Keratinocyte (primary cell): ENCODE results near the gene SH3PXD2B. TPM values are rescaled to one million over a fixed set of nuclear protein-coding genes. Genes with fewer than 3 reads are reported as not detected.

ENCODE experiments used
- DNase-seq: peaks from one replicate; pipeline ENCODE4 v3.0.0-alpha.2; 2011; ENCODE audit warnings: low read depth, missing footprints, low spot score
- FAIRE-seq: peaks from 2 replicates; lab custom pipeline; 2011; peaks lifted over from hg19 to GRCh38; lab: Jason Lieb, UNC
- H2AFZ ChIP-seq: 2 replicates; pipeline ENCODE4 v1.6.0; 2012; ENCODE audit warnings: low read length, control low read depth, inconsistent platforms; ENCODE audit not compliant: control insufficient read depth
- H3K27ac ChIP-seq: 2 replicates; pipeline ENCODE4 v1.5.1; 2011; ENCODE audit warnings: low read length; ENCODE audit not compliant: control insufficient read depth, insufficient read depth
- H3K27me3 ChIP-seq: 3 replicates; pipeline ENCODE4 v1.6.0; 2011; ENCODE audit warnings: low read length; ENCODE audit not compliant: control insufficient read depth, insufficient read depth; ENCODE audit errors: extremely low read depth
- H3K36me3 ChIP-seq, 2 experiments: 2 replicates in 1 of 2; 3 replicates in 1 of 2; pipeline ENCODE4 v1.5.1; 2011; ENCODE audit warnings: low read length in 2 of 2, mild to moderate bottlenecking in 1 of 2; ENCODE audit not compliant: control insufficient read depth in 2 of 2, insufficient read depth in 2 of 2; ENCODE audit errors: extremely low read depth in 1 of 2
- H3K4me1 ChIP-seq: 3 replicates; pipeline ENCODE4 v1.5.1; 2011; ENCODE audit warnings: low read length; ENCODE audit not compliant: control insufficient read depth, insufficient read depth; ENCODE audit errors: extremely low read depth
- H3K4me2 ChIP-seq: 3 replicates; pipeline ENCODE4 v1.6.0; 2011; ENCODE audit warnings: low read depth, low read length; ENCODE audit not compliant: control insufficient read depth, insufficient read depth; ENCODE audit errors: extremely low read depth
- H3K4me3 ChIP-seq, 3 experiments: fragments of 200-600 bp in 1 of 3; sonication (generic) in 1 of 3; 2 replicates in 2 of 3; 3 replicates in 1 of 3; pipeline ENCODE4 v1.5.1; 2011 to 2016; ENCODE audit warnings: low read length in 3 of 3, mild to moderate bottlenecking in 3 of 3, control low read depth in 2 of 3, inconsistent platforms in 1 of 3, low read depth in 1 of 3, mixed read lengths in 1 of 3, mixed run types in 1 of 3, moderate library complexity in 1 of 3; ENCODE audit not compliant: control insufficient read depth in 2 of 3, insufficient read depth in 2 of 3; ENCODE audit errors: extremely low read depth in 1 of 3
- H3K79me2 ChIP-seq: 2 replicates; pipeline ENCODE4 v1.6.0; 2012; ENCODE audit warnings: low read length; ENCODE audit not compliant: control insufficient read depth, insufficient read depth
- H3K9ac ChIP-seq: 3 replicates; pipeline ENCODE4 v1.6.0; 2011; ENCODE audit warnings: low read length; ENCODE audit not compliant: control insufficient read depth, insufficient read depth; ENCODE audit errors: extremely low read depth
- H3K9me1 ChIP-seq: 3 replicates; pipeline ENCODE4 v1.6.0; 2011; ENCODE audit warnings: low read length; ENCODE audit not compliant: control insufficient read depth, insufficient read depth; ENCODE audit errors: extremely low read depth
- H3K9me3 ChIP-seq: 2 replicates; pipeline ENCODE4 v1.5.1; 2012; ENCODE audit warnings: low read depth, low read length; ENCODE audit not compliant: control insufficient read depth
- H4K20me1 ChIP-seq: 3 replicates; pipeline ENCODE4 v1.6.0; 2011; ENCODE audit warnings: low read length; ENCODE audit not compliant: control insufficient read depth, insufficient read depth; ENCODE audit errors: extremely low read depth
- EZH2 ChIP-seq: IDR thresholded peaks from one replicate; pipeline ENCODE4 v1.6.1; 2012; ENCODE audit warnings: inconsistent platforms, mild to moderate bottlenecking, low read length, moderate library complexity
- dilution Hi-C: fragments of 300-500 bp; cut with MboI; formaldehyde crosslinking; loops from one replicate; pipeline ENCODE4 v1.7.0; 2020; ENCODE audit warnings: low sequenced_read_pairs; ENCODE audit not compliant: extremely low pct_ligation_motif_present
- polyA plus RNA-seq, 5 experiments: library from polyadenylated mRNA; depleted of rRNA in 3 of 5; stranded (reverse) in 3 of 5; stranded (forward) in 1 of 5; unstranded in 1 of 5; fragments of >200 nt; gene quantifications; 1 replicate in 1 of 5; 2 replicates in 3 of 5; 3 replicates in 1 of 5; pipeline versions ENCODE4 v1.2.1 to v1.2.3, GENCODE V29; 2011 to 2012; ENCODE audit warnings: missing spikeins in 2 of 5, low read depth in 1 of 5, low replicate concordance in 1 of 5
- TF ChIP-seq, protein P1 (sequence below), 3 experiments: IDR thresholded peaks in 1 of 3; conservative IDR thresholded peaks in 1 of 3; optimal IDR thresholded peaks in 1 of 3; 2 replicates in 2 of 3; 3 replicates in 1 of 3; pipeline versions ENCODE3 to v1.5.1; 2011; ENCODE audit warnings: low read length in 3 of 3, mild to moderate bottlenecking in 3 of 3, moderate library complexity in 2 of 3, control low read depth in 1 of 3, inconsistent platforms in 1 of 3; ENCODE audit not compliant: insufficient read depth in 2 of 3; ENCODE audit errors: extremely low read depth in 1 of 3

SH3PXD2B gene
- polyA plus RNA-seq, 1 donor (not counting 4 experiments of a cell fraction or from before 2014, with no cell fraction given) = 17.3 TPM

DNA sequence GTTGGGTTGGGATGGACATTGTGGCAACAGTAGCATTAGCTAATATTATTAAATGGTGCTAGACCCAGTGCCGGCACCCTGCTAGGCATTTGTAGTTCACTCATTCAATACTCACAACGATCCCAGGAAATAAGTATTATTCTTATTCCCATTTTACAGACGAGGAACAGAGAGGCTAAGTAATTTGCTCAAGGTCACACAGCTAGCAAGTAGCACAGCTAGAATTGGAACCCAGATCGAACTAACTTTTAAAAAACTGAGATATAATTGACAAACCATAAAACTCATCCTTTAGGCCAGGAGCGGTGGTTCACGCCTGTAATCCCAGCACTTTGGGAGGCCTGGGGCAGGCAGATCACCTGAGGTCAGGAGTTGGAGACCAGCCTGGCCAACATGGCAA lies 79.5 kb downstream of the SH3PXD2B start:
- DNase-seq (no peak), FAIRE-seq (no peak)
- no peak overlapping the region for H3K27ac ChIP-seq
- no peak overlapping the region for H3K4me3 ChIP-seq
- dilution Hi-C loops = no loop called here
- no peaks in the 10 kb centered on the region for H3K9me3 ChIP-seq
- H3K9ac ChIP-seq = no peak overlapping the region
- no peaks in the 10 kb centered on the region for H3K27me3 ChIP-seq
- H3K4me1 ChIP-seq = peaks cover 6% of the 10 kb centered on the region
- TF ChIP-seq, protein P1, sequence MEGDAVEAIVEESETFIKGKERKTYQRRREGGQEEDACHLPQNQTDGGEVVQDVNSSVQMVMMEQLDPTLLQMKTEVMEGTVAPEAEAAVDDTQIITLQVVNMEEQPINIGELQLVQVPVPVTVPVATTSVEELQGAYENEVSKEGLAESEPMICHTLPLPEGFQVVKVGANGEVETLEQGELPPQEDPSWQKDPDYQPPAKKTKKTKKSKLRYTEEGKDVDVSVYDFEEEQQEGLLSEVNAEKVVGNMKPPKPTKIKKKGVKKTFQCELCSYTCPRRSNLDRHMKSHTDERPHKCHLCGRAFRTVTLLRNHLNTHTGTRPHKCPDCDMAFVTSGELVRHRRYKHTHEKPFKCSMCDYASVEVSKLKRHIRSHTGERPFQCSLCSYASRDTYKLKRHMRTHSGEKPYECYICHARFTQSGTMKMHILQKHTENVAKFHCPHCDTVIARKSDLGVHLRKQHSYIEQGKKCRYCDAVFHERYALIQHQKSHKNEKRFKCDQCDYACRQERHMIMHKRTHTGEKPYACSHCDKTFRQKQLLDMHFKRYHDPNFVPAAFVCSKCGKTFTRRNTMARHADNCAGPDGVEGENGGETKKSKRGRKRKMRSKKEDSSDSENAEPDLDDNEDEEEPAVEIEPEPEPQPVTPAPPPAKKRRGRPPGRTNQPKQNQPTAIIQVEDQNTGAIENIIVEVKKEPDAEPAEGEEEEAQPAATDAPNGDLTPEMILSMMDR (optimal IDR thresholded peaks at IDR 0.05 in 1 of 3, IDR thresholded peaks at IDR 0.05 in 1 of 3, conservative IDR thresholded peaks at IDR 0.05 in 1 of 3; ENCODE audit: extremely low read depth in 1 of 3, insufficient read depth in 2 of 3, low read length in 3 of 3) = no peak
- no peak for TF ChIP-seq EZH2
- H3K36me3 ChIP-seq = peaks cover 6 to 13% of the 10 kb centered on the region in 2 experiments
- H2AFZ ChIP-seq = no peak overlapping the region
- no peak overlapping the region for H3K4me2 ChIP-seq
- no peaks in the 10 kb centered on the region for H3K9me1 ChIP-seq
- H3K79me2 ChIP-seq = no peaks in the 10 kb centered on the region
- H4K20me1 ChIP-seq = no peaks in the 10 kb centered on the region

DNA sequence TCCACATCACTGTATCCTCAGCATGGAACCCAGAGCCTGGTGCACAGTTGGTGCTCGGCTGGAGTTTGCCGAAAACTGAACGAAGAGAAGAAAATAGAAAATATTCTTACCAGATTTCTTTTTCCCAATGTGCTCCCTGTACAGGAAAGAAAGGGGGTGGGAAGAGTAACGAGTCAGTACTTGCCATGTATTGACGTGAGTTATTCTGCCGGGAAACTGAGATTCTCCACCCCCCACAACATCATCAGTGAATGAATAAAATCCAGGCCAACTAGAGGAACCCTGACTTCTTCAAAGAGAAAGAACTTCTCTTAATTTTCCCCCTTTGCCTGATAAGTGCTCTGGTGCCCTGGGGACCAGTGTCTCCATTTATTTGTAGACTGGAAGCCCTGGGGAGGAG lies 80.6 kb downstream of the SH3PXD2B start:
- H3K27me3 ChIP-seq = no peaks in the 10 kb centered on the region
- dilution Hi-C loops = no loop called here
- H3K4me2 ChIP-seq = no peak overlapping the region
- FAIRE-seq = no peak
- no peaks in the 10 kb centered on the region for H3K9me3 ChIP-seq
- no peak overlapping the region for H2AFZ ChIP-seq
- no peak overlapping the region for H3K9ac ChIP-seq
- no peak for DNase-seq
- no peaks in the 10 kb centered on the region for H3K9me1 ChIP-seq
- no peak for TF ChIP-seq EZH2
- TF ChIP-seq, protein P1 (optimal IDR thresholded peaks at IDR 0.05 in 1 of 3, IDR thresholded peaks at IDR 0.05 in 1 of 3, conservative IDR thresholded peaks at IDR 0.05 in 1 of 3; ENCODE audit: extremely low read depth in 1 of 3, insufficient read depth in 2 of 3, low read length in 3 of 3) = no peak
- peaks cover 6% of the 10 kb centered on the region for H3K4me1 ChIP-seq
- no peak overlapping the region for H3K4me3 ChIP-seq
- H3K36me3 ChIP-seq = peaks cover 6 to 13% of the 10 kb centered on the region in 2 experiments
- no peak overlapping the region for H3K27ac ChIP-seq
- no peaks in the 10 kb centered on the region for H3K79me2 ChIP-seq
- no peaks in the 10 kb centered on the region for H4K20me1 ChIP-seq
